HG03103 (cell line): ENCODE data around the gene EFEMP2.
"Not testable (repeated sequence)": the region's sequence is repeated elsewhere in the genome, so short reads cannot be mapped to it uniquely, and the experiment has no call there.

Source experiments
- ATAC-seq: cut with Tn5 transposase; IDR thresholded peaks from one replicate; pipeline ENCODE4 v1.9.1; 2021; ENCODE audit warnings: low read depth; ENCODE audit not compliant: unreplicated experiment

Gene EFEMP2

GRCh38 chr11:65856689-65857499, 15.7 kb downstream of the EFEMP2 start:
- no peak for ATAC-seq

GRCh38 chr11:65855927-65856363, 16.7 kb downstream of the EFEMP2 start:
- ATAC-seq: no peak

GRCh38 chr11:65854852-65855837, 17.5 kb downstream of the EFEMP2 start:
- no peak for ATAC-seq

GRCh38 chr11:65854161-65854592, 18.4 kb downstream of the EFEMP2 start:
- ATAC-seq: no peak

GRCh38 chr11:65853246-65853979, 19.2 kb downstream of the EFEMP2 start:
- no peak for ATAC-seq

DNA sequence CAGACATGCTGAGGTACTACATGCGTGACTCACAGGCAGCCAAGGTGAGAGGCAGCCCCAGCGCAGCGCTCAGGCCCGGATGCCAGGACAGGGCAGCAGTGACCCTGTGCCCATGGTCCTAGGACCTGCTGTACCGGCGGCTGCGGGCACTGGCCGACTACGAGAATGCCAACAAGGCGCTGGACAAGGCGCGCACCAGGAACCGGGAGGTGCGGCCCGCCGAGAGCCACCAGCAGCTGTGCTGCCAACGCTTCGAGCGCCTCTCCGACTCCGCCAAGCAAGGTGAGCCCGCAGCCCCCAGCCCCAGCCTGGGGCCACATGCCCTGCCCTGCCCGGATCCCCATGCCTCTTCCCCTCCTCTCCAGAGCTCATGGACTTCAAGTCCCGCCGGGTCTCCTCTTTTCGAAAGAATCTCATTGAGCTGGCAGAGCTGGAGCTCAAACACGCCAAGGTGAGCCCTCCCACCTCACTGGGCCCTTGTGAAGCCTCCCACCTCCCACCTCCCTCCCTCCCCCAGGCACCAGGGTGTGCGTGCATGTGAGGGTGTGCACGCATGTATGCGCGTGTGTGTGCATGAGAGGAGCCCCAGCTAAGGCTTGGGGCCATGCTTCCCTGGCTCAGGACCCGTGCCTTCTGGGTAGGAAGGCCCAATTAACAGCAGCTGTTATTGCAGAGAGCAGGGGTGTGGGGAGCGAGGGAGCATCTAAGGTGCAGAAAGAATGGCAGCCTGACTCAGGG, 19.9 kb downstream of the EFEMP2 start:
- no peak for ATAC-seq

- ATAC-seq: no peak
These were observed 20.6 kb downstream of the EFEMP2 start for GRCh38 chr11:65851811-65852507.

GRCh38 chr11:65851083-65851579, 21.5 kb downstream of the EFEMP2 start:
- no peak for ATAC-seq

DNA sequence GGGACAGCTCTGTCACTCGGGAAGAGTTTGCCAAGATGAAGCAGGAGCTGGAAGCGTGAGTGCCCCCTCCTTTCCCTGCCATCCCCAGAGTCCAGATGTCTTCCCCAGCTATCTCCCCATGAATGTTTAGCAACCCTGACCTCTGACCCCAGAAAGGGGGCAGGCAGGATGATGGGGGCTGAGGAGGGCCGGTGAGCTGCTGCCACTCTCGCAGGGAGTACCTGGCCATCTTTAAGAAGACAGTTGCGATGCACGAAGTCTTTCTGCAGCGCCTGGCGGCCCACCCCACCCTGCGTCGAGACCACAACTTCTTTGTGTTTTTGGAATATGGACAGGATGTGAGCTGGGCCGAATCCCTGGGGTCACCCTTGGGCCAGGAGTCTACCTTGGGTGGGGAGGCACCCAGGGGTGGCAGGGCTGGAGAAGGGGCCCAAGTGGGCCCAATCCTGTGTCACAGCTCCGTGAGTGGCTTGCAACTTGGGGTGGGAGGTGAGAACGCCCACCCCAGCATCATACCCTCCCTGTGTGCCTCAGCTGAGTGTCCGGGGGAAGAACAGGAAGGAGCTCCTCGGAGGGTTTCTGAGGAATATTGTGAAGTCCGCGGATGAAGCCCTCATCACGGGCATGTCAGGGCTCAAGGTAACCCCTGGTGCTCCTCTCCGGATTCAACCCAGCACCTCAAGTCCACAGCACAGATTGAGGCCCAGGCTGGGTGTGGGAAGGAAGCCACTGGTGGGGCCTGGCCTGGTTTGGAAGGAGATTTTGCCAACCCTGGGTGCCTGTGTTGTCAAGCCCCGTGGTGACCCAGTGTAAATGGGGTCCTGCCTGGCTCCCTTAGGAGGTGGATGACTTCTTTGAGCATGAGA, 22.1 kb downstream of the EFEMP2 start:
- no peak for ATAC-seq

DNA sequence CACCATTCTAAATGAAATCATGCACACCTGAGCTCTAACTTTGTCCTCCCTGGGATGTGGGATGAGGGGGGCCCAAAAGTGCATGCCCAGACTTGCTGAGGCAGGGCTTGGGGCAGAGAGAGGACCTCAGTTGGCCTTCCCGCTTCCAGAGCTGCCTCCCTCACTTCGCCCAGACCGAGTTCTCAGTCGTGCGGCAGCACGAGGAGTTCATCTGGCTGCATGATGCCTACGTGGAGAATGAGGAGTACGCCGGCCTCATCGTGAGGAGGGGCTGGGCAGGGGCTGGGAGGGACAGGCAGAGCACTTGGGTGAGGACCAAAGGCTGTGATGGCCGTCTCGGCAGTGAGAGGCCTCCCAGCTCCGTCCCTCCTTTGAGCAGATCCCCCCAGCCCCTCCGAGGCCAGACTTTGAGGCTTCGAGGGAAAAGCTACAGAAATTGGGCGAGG, 22.8 kb downstream of the EFEMP2 start:
- ATAC-seq: no peak

- ATAC-seq: no peak
These were observed 23.2 kb downstream of the EFEMP2 start for GRCh38 chr11:65849366-65849765.

DNA sequence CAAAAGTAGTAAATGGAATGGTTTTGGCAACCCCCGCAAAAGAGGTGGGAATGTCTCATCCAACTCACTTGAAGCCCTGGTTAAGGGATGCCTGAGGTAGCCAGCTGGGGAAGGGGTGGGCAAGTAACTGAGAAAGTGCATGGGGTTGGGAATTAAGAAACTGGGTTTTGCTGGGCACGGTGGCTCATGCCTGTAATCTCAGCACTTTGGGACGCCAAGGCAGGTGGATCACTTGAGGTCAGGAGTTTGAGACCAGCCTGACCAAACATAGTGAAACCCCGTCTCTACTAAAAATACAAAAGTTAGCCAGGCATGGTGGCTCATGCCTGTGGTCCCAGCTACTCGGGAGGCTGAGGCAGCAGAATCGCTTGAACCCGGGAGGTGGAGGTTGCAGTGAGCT, 23.9 kb downstream of the EFEMP2 start:
- ATAC-seq: not testable (repeated sequence)

DNA sequence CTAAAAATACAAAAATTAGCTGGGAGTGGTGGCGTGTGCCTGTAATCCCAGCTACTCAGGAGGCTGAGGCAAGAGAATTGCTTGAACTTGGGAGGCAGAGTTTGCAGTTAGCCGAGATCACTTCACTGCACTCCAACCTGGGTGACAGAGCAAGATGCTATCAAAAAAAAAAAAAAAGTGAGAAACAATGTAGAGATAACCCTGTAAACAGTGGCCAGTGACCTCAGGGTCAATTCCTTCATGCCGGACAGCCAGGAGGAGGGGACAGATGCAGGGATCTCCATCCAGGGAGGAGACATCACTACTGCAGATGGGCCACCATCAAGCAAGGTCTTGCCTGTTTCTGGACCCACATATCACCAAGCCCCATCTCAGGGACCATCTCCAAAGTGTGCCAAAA, 24.9 kb downstream of the EFEMP2 start:
- no peak for ATAC-seq

DNA sequence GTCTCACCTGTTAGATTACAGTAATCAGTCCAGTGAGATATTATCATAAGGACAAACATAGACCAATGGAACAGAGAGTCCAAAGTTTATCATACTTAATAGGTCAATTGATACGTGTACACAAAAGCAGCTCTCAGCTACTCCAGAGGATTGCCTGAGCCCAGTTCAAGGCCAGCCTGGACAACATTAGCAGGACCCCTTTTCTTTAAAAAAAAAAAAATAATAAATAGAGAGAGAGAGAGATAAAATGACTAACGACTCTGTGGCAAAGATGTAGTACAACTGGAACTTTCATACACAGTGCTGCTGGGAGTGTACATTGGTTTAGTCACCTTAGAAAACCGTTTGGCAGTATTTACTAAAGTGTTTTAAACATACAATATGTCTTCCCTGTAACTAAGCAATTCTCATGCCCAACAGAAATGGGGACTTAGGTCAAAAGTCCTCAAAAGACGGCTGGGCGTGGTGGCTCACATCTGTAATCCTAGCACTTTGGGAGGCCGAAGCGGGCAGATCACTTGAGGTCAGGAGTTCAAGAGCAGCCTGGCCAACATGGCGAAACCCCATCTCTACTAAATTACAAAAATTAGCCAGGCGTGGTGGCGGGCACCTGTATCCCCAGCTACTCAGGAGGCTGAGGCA, 28.2 kb downstream of the EFEMP2 start:
- no peak for ATAC-seq

- ATAC-seq: no peak
These were observed 28.8 kb downstream of the EFEMP2 start for GRCh38 chr11:65843811-65844210.

DNA sequence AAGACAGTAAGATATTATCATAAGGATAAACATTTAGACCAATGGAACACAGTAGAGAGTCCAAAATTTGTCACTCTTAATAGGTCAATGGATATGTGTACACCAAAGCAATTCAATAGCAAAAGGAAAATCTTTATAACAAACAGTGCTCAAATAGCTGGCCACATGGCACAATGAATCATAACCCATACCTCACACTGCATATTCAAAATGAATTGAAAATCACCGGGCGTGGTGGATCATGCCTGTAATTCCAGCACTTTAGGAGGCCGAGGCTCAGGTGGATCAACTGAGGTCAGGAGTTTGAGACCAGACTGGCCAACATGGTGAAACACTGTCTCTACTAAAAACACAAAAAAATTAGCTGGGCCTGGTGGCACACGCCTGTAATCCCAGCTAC, 30.5 kb downstream of the EFEMP2 start:
- no peak for ATAC-seq

- no peak for ATAC-seq
These were observed 38.4 kb downstream of the EFEMP2 start for GRCh38 chr11:65834202-65834601.
